Lower lobe of right lung (tissue), 2 donors: ENCODE data around the gene LAMA5. TPM values are rescaled to one million over a fixed set of nuclear protein-coding genes. Genes with fewer than 3 reads are reported as not detected.

Experiments used
- ATAC-seq, 2 donors: fragments of 200-7000 bp; cut with Tn5 transposase; one replicate each; pipeline ENCODE4 v1.9.1; 2020 to 2022; ENCODE audit warnings: mild to moderate bottlenecking in 2 of 2, moderate library complexity in 2 of 2
- DNase-seq: peaks from one replicate; pipeline ENCODE4 v3.0.0-alpha.2; 2020
- H3K27ac ChIP-seq: fragments of 200-600 bp; one replicate; pipeline ENCODE4 v1.8.0; 2022
- H3K27me3 ChIP-seq: fragments of 200-600 bp; one replicate; pipeline ENCODE4 v1.8.0; 2022; ENCODE audit warnings: low read depth
- H3K36me3 ChIP-seq: fragments of 200-600 bp; one replicate; pipeline ENCODE4 v1.8.0; 2022; ENCODE audit warnings: mild to moderate bottlenecking
- H3K4me1 ChIP-seq: fragments of 200-600 bp; one replicate; pipeline ENCODE4 v1.8.0; 2022
- H3K4me3 ChIP-seq: fragments of 200-600 bp; one replicate; pipeline ENCODE4 v1.8.0; 2022; ENCODE audit warnings: mild to moderate bottlenecking
- H3K9me3 ChIP-seq: fragments of 200-600 bp; one replicate; pipeline ENCODE4 v1.8.0; 2022
- CTCF ChIP-seq: fragments of 200-600 bp; IDR thresholded peaks from one replicate; pipeline ENCODE4 v1.8.0; 2022; ENCODE audit warnings: antibody characterized with exemption, mild to moderate bottlenecking
- intact Hi-C: fragments of 100-400 bp; cut with DNase I; formaldehyde crosslinking; loops from one replicate; pipeline ENCODE4 v1.11.0; 2022
- microRNA-seq: library from miRNA; unstranded; fragments of <30 nt; microRNA quantifications from one replicate; pipeline ENCODE4 v1.2.0, GENCODE V29; 2020; ENCODE audit warnings: borderline number of aligned reads
- total RNA-seq: library from RNA; stranded (reverse); fragmentation: NEBNext Ultra II Directional; extraction: Animal tissue kit (Norgen Biotek cat#: 25700); gene quantifications from one replicate; pipeline ENCODE4 v1.2.1, GENCODE V29; 2021
- donor health status: DM: no; HTN: yes; CAD: no; lungs with severe emphysema.

The LAMA5 gene
- total RNA-seq, 1 donor from 2014 or later: 282 TPM

- no peak overlapping the region for H3K27ac ChIP-seq
- intact Hi-C loops: no loop called here
- H3K4me3 ChIP-seq: no peak overlapping the region
- H3K27me3 ChIP-seq: no peaks in the 10 kb centered on the region
- peaks cover 97% of the 10 kb centered on the region for H3K36me3 ChIP-seq
- H3K4me1 ChIP-seq: no peaks in the 10 kb centered on the region
- no peak for TF ChIP-seq CTCF
- ATAC-seq: no peak
- peaks cover 6% of the 10 kb centered on the region for H3K9me3 ChIP-seq
- DNase-seq: no peak
Observed at GRCh38 chr20:62263396-62263795, 103.7 kb downstream of the LAMA5 start.

GRCh38 chr20:62262064-62262463, 105.0 kb downstream of the LAMA5 start:
- H3K4me1 ChIP-seq: no peaks in the 10 kb centered on the region
- peaks cover 6% of the 10 kb centered on the region for H3K9me3 ChIP-seq
- peaks cover 100% of the 10 kb centered on the region for H3K36me3 ChIP-seq
- TF ChIP-seq CTCF: no peak
- intact Hi-C loops: no loop called here
- ATAC-seq: no peak
- no peak overlapping the region for H3K4me3 ChIP-seq
- H3K27me3 ChIP-seq: no peaks in the 10 kb centered on the region
- no peak for DNase-seq
- H3K27ac ChIP-seq: no peak overlapping the region

GRCh38 chr20:62259294-62259565, 107.9 kb downstream of the LAMA5 start:
- intact Hi-C loops: no loop called here
- no peaks in the 10 kb centered on the region for H3K9me3 ChIP-seq
- no peaks in the 10 kb centered on the region for H3K4me1 ChIP-seq
- H3K27ac ChIP-seq: no peak overlapping the region
- ATAC-seq (no peak), DNase-seq (no peak)
- peaks cover 95% of the 10 kb centered on the region for H3K36me3 ChIP-seq
- H3K4me3 ChIP-seq: no peak overlapping the region
- H3K27me3 ChIP-seq: no peaks in the 10 kb centered on the region
- TF ChIP-seq CTCF: no peak

Small RNAs within 50 kb of the gene (microRNA-seq; reads per million reads assigned to microRNA genes)
- 2.5 reads per million for gene MIR4758

Other genes starting within 250 kb of the LAMA5 start
- gene LSM14B, start 244.8 kb downstream of the LAMA5 start, total RNA-seq: 36.8 TPM
- 223 TPM for gene PSMA7, start 223.9 kb downstream of the LAMA5 start, total RNA-seq
- gene SS18L1, start 223.5 kb downstream of the LAMA5 start, total RNA-seq: 17.8 TPM
- gene MTG2, start 184.3 kb downstream of the LAMA5 start, total RNA-seq: 27.1 TPM
- not detected for gene HRH3, start 147.0 kb downstream of the LAMA5 start, total RNA-seq
- gene OSBPL2, start 128.8 kb downstream of the LAMA5 start, total RNA-seq: 56.0 TPM
- 63.9 TPM for gene ADRM1, start 64.3 kb downstream of the LAMA5 start, total RNA-seq
- gene RPS21, start 19.8 kb upstream of the LAMA5 start, total RNA-seq: 1,104 TPM
- gene CABLES2, start 40.0 kb upstream of the LAMA5 start, total RNA-seq: 4.5 TPM
- gene RBBP8NL, start 60.2 kb upstream of the LAMA5 start, total RNA-seq: 2.0 TPM
- gene GATA5, start 108.7 kb upstream of the LAMA5 start, total RNA-seq: 1.8 TPM